ENCODE results near the gene SCO1.
"Not testable (repeated sequence)": the region's sequence is repeated elsewhere in the genome, so short reads cannot be mapped to it uniquely, and the experiment has no call there.

The SCO1 gene

GRCh38 chr17:10697092-10698081 is at the start of gene SCO1, which contains the start of gene ADPRM:
SCO1 (minus strand) TSS chr17:10697533; CDS start chr17:10697507, 26 bp downstream.
ADPRM (plus strand) TSS chr17:10697594; CDS start chr17:10704927, 7,333 bp downstream.
- DNase-seq (ENCODE audit: low read depth in 2 of 2) = peak; percentile 76 to 83

GRCh38 chr17:10745231-10745630 is 47.9 kb upstream of the SCO1 start:
- no peak for DNase-seq (ENCODE audit: low read depth in 2 of 2)

- no peak for DNase-seq (ENCODE audit: low read depth in 2 of 2)
Measured at GRCh38 chr17:10744501-10745000, 47.2 kb upstream of the SCO1 start.

GRCh38 chr17:10743316-10744009 is 46.1 kb upstream of the SCO1 start:
- no peak for DNase-seq (ENCODE audit: low read depth in 2 of 2)

GRCh38 chr17:10742431-10742830 is 45.1 kb upstream of the SCO1 start:
- DNase-seq (ENCODE audit: low read depth in 2 of 2) = no peak

- DNase-seq (ENCODE audit: low read depth in 2 of 2) = no peak
Measured at GRCh38 chr17:10741416-10742135, 44.2 kb upstream of the SCO1 start.

GRCh38 chr17:10739386-10739785 is 42.1 kb upstream of the SCO1 start:
- no peak for DNase-seq (ENCODE audit: low read depth in 2 of 2)

- DNase-seq (ENCODE audit: low read depth in 2 of 2) = no peak
Measured at GRCh38 chr17:10738521-10739258, 41.4 kb upstream of the SCO1 start.

- no peak for DNase-seq (ENCODE audit: low read depth in 2 of 2)
Measured at GRCh38 chr17:10737736-10738135, 40.4 kb upstream of the SCO1 start.

GRCh38 chr17:10737168-10737622 is 39.9 kb upstream of the SCO1 start:
- no peak for DNase-seq (ENCODE audit: low read depth in 2 of 2)

GRCh38 chr17:10735821-10736220 is 38.5 kb upstream of the SCO1 start:
- DNase-seq (ENCODE audit: low read depth in 2 of 2) = no peak

- DNase-seq (ENCODE audit: low read depth in 2 of 2) = no peak
Measured at GRCh38 chr17:10735251-10735650, 37.9 kb upstream of the SCO1 start.

- no peak for DNase-seq (ENCODE audit: low read depth in 2 of 2)
Measured at GRCh38 chr17:10733666-10734065, 36.3 kb upstream of the SCO1 start.

GRCh38 chr17:10732121-10732520 is 34.8 kb upstream of the SCO1 start:
- DNase-seq (ENCODE audit: low read depth in 2 of 2) = not testable (repeated sequence)

- DNase-seq (ENCODE audit: low read depth in 2 of 2) = no peak
Measured at GRCh38 chr17:10731408-10731879, 34.1 kb upstream of the SCO1 start.

- not testable (repeated sequence) for DNase-seq (ENCODE audit: low read depth in 2 of 2)
Measured at GRCh38 chr17:10730247-10730646, 32.9 kb upstream of the SCO1 start.

GRCh38 chr17:10729334-10730193 is 32.2 kb upstream of the SCO1 start, which contains the start of gene TMEM220:
TMEM220 (minus strand) TSS chr17:10730023; CDS start chr17:10729851, 172 bp downstream.
- DNase-seq (ENCODE audit: low read depth in 2 of 2) = peak in 1 of 2 donors; percentile 12

GRCh38 chr17:10728331-10728892 is 31.1 kb upstream of the SCO1 start:
- no peak for DNase-seq (ENCODE audit: low read depth in 2 of 2)

- no peak for DNase-seq (ENCODE audit: low read depth in 2 of 2)
Measured at GRCh38 chr17:10727192-10727591, 29.9 kb upstream of the SCO1 start.
